Erythroblast (primary cell): ENCODE measurements around the gene SSRP1.

Experiments
- GATA1 ChIP-seq: IDR thresholded peaks from 2 replicates; pipeline ENCODE4 v1.6.1; 2011; ENCODE audit warnings: low read depth, mild to moderate bottlenecking, control low read depth, low read length, moderate library complexity
- POLR2A ChIP-seq: IDR thresholded peaks from 2 replicates; pipeline ENCODE4 v1.6.1; 2011; ENCODE audit warnings: mild to moderate bottlenecking, low read length

DNA sequence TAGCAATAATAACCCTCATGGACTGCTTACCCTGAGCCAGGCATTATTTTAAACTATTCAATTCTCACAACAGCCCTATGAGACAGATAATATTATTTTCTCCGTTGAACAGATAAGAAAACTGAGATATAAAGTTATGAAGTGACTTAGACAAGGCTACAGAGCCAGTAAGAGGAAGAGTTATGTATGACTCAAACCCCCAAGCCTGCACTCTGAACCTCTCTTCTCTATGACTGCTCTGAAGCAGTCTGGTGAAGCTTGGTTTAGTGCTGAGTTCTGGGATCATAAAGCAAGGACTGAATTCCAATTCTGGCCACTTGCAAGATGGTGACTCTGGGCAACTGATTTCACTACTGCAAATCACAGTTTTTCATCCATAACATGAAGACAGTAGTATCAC is 45.4 kb downstream of the SSRP1 start:
- no peak for TF ChIP-seq POLR2A
- no peak for TF ChIP-seq GATA1
